Breast epithelium (tissue), 4 donors: Measurements from ENCODE around the gene CERKL. TPM values are rescaled to one million over a fixed set of nuclear protein-coding genes. Genes with fewer than 3 reads are reported as not detected.

Source experiments
- DNase-seq, 2 donors: peaks; one replicate each; pipeline ENCODE4 v3.0.0-alpha.2; 2019; ENCODE audit warnings: low spot score in 2 of 2
- H3K27ac ChIP-seq, 2 donors: fragments of 200-600 bp; sonication (generic) in 1 of 2; one replicate each; pipeline ENCODE4 v1.5.1; 2016 to 2019; ENCODE audit warnings: mild to moderate bottlenecking in 1 of 2
- H3K27me3 ChIP-seq, 2 donors: fragments of 200-600 bp; sonication (generic) in 1 of 2; one replicate each; pipeline versions ENCODE4 v1.5.1 to v1.6.0; 2017 to 2019; ENCODE audit warnings: control low read depth in 1 of 2, mild to moderate bottlenecking in 1 of 2
- H3K36me3 ChIP-seq: fragments of 200-600 bp; one replicate; pipeline ENCODE4 v1.5.1; 2019
- H3K4me1 ChIP-seq, 2 donors: fragments of 200-600 bp; sonication (generic); one replicate each; pipeline ENCODE4 v1.5.1; 2016 to 2019; ENCODE audit warnings: control low read depth in 1 of 2
- H3K4me3 ChIP-seq, 3 donors: fragments of 200-600 bp; sonication (generic); 1 replicate in 2 of 3; 2 replicates in 1 of 3; pipeline ENCODE4 v1.5.1; 2016 to 2019; ENCODE audit warnings: mild to moderate bottlenecking in 3 of 3, moderate library complexity in 2 of 3
- H3K9me3 ChIP-seq, 2 donors: fragments of 200-600 bp; sonication (generic) in 1 of 2; one replicate each; pipeline ENCODE4 v1.5.1; 2016 to 2019; ENCODE audit warnings: control low read depth in 1 of 2
- CTCF ChIP-seq, 3 donors: fragments of 450-650 bp; IDR thresholded peaks; one replicate each; pipeline ENCODE4 v1.5.1; 2016 to 2017; ENCODE audit warnings: antibody characterized with exemption in 3 of 3, mild to moderate bottlenecking in 3 of 3, moderate library complexity in 3 of 3
- POLR2A ChIP-seq: fragments of 450-650 bp; IDR thresholded peaks from one replicate; pipeline ENCODE4 v1.6.1; 2016; ENCODE audit warnings: antibody characterized with exemption, mild to moderate bottlenecking, moderate library complexity
- POLR2AphosphoS5 ChIP-seq, 3 donors: sonication (generic); formaldehyde crosslinking; IDR thresholded peaks; one replicate each; pipeline ENCODE4 v1.6.1; 2017; ENCODE audit warnings: antibody characterized with exemption in 3 of 3
- intact Hi-C: fragments of 100-400 bp; cut with DNase I; formaldehyde crosslinking; loops from one replicate; pipeline ENCODE4 v1.15.1; 2023; ENCODE audit warnings: low total_unique reads
- total RNA-seq, 3 donors: library from RNA; depleted of rRNA; stranded (reverse); fragments of >200 nt; gene quantifications; one replicate each; pipeline ENCODE4 v1.1.0, GENCODE V29; 2016

CERKL gene
- total RNA-seq, 3 donors from 2014 or later = 0.29 to 0.33 TPM; not detected in 1

GRCh38 chr2:181546086-181546485 is 110.8 kb downstream of the CERKL start:
- Histone ChIP-seq H3K4me3 (no peak overlapping the region), H3K9me3 (no peaks in the 10 kb centered on the region), H3K36me3 (no peaks in the 10 kb centered on the region), H3K27ac (no peak overlapping the region), H3K27me3 (no peaks in the 10 kb centered on the region), H3K4me1 (no peaks in the 10 kb centered on the region)
- TF ChIP-seq CTCF (IDR thresholded peaks at IDR 0.05) (no peak), POLR2A (no peak), POLR2AphosphoS5 (IDR thresholded peaks at IDR 0.05) (no peak)
- no peak for DNase-seq
- intact Hi-C loops = no loop called here

GRCh38 chr2:181542170-181542569 is 114.7 kb downstream of the CERKL start:
- no peak overlapping the region for H3K27ac ChIP-seq
- no peaks in the 10 kb centered on the region for H3K9me3 ChIP-seq
- TF ChIP-seq POLR2AphosphoS5 (IDR thresholded peaks at IDR 0.05) (no peak), POLR2A (no peak), CTCF (IDR thresholded peaks at IDR 0.05) (no peak)
- intact Hi-C loops = no loop called here
- H3K36me3 ChIP-seq = no peaks in the 10 kb centered on the region
- no peaks in the 10 kb centered on the region for H3K27me3 ChIP-seq
- H3K4me3 ChIP-seq = no peak overlapping the region
- H3K4me1 ChIP-seq = no peaks in the 10 kb centered on the region
- DNase-seq = no peak

- intact Hi-C loops = no loop called here
- Histone ChIP-seq H3K4me1 (no peaks in the 10 kb centered on the region), H3K9me3 (no peaks in the 10 kb centered on the region), H3K4me3 (no peak overlapping the region), H3K27ac (no peak overlapping the region), H3K27me3 (no peaks in the 10 kb centered on the region), H3K36me3 (no peaks in the 10 kb centered on the region)
- no peak for DNase-seq
- no peak for TF ChIP-seq POLR2A
- TF ChIP-seq POLR2AphosphoS5 (IDR thresholded peaks at IDR 0.05) = no peak
- no peak for TF ChIP-seq CTCF (IDR thresholded peaks at IDR 0.05)
Observed at GRCh38 chr2:181540421-181540820, 116.5 kb downstream of the CERKL start.

- no peak overlapping the region for H3K27ac ChIP-seq
- intact Hi-C loops = no loop called here
- TF ChIP-seq POLR2AphosphoS5 (IDR thresholded peaks at IDR 0.05) (no peak), CTCF (IDR thresholded peaks at IDR 0.05) (no peak), POLR2A (no peak)
- no peaks in the 10 kb centered on the region for H3K9me3 ChIP-seq
- no peaks in the 10 kb centered on the region for H3K27me3 ChIP-seq
- H3K36me3 ChIP-seq = no peaks in the 10 kb centered on the region
- DNase-seq = no peak
- H3K4me3 ChIP-seq = no peak overlapping the region
- no peaks in the 10 kb centered on the region for H3K4me1 ChIP-seq
Observed at GRCh38 chr2:181536730-181537129, 120.2 kb downstream of the CERKL start.

- H3K9me3 ChIP-seq = no peaks in the 10 kb centered on the region
- no peaks in the 10 kb centered on the region for H3K36me3 ChIP-seq
- H3K4me3 ChIP-seq = no peak overlapping the region
- intact Hi-C loops = no loop called here
- DNase-seq = no peak
- H3K27me3 ChIP-seq = no peaks in the 10 kb centered on the region
- H3K27ac ChIP-seq = no peak overlapping the region
- no peaks in the 10 kb centered on the region for H3K4me1 ChIP-seq
- TF ChIP-seq CTCF (IDR thresholded peaks at IDR 0.05) (no peak), POLR2AphosphoS5 (IDR thresholded peaks at IDR 0.05) (no peak), POLR2A (no peak)
Observed at GRCh38 chr2:181528441-181528840, 128.5 kb downstream of the CERKL start.
